ENCODE measurements around the gene ADD1. TPM values are rescaled to one million over a fixed set of nuclear protein-coding genes. Genes with fewer than 3 reads are reported as not detected.

The ADD1 gene
- polyA plus RNA-seq, 1 donor (not counting 4 experiments of a cell fraction or from before 2014, with no cell fraction given), result 109 TPM

- DNase-seq (ENCODE audit: low read depth, low spot score) (no peak), FAIRE-seq (no peak)
- Histone ChIP-seq H3K9ac (ENCODE audit: control insufficient read depth, extremely low read depth, insufficient read depth, low read length) (no peak overlapping the region), H3K9me1 (ENCODE audit: control insufficient read depth, extremely low read depth, insufficient read depth, low read length) (no peaks in the 10 kb centered on the region), H3K4me3 (ENCODE audit: control insufficient read depth in 2 of 3, extremely low read depth in 1 of 3, insufficient read depth in 2 of 3, low read depth in 1 of 3, low read length in 3 of 3) (no peak overlapping the region), H3K4me2 (ENCODE audit: control insufficient read depth, extremely low read depth, insufficient read depth, low read depth, low read length) (no peak overlapping the region), H4K20me1 (ENCODE audit: control insufficient read depth, extremely low read depth, insufficient read depth, low read length) (peaks cover 5% of the 10 kb centered on the region), H3K27me3 (ENCODE audit: control insufficient read depth, extremely low read depth, insufficient read depth, low read length) (no peaks in the 10 kb centered on the region), H3K4me1 (ENCODE audit: control insufficient read depth, extremely low read depth, insufficient read depth, low read length) (no peaks in the 10 kb centered on the region), H3K79me2 (ENCODE audit: control insufficient read depth, insufficient read depth, low read length) (no peaks in the 10 kb centered on the region), H3K9me3 (ENCODE audit: control insufficient read depth, low read depth, low read length) (no peaks in the 10 kb centered on the region), H3K27ac (ENCODE audit: control insufficient read depth, insufficient read depth, low read length) (no peak overlapping the region), H3K36me3 (ENCODE audit: control insufficient read depth in 2 of 2, extremely low read depth in 1 of 2, insufficient read depth in 2 of 2, low read length in 2 of 2) (peaks cover 50 to 51% of the 10 kb centered on the region in 2 experiments), H2AFZ (ENCODE audit: control insufficient read depth, low read length) (no peak overlapping the region)
- dilution Hi-C loops (cut with MboI; ENCODE audit: extremely low pct_ligation_motif_present, low sequenced_read_pairs), result no loop called here
- no peak for TF ChIP-seq CTCF (optimal IDR thresholded peaks at IDR 0.05 in 1 of 3, IDR thresholded peaks at IDR 0.05 in 1 of 3, conservative IDR thresholded peaks at IDR 0.05 in 1 of 3; ENCODE audit: extremely low read depth in 1 of 3, insufficient read depth in 2 of 3, low read length in 3 of 3)
- TF ChIP-seq EZH2 (IDR thresholded peaks at IDR 0.05; ENCODE audit: low read length), result no peak
Measured at GRCh38 chr4:2946812-2947600, 103.4 kb downstream of the ADD1 start.

- H3K9me3 ChIP-seq (ENCODE audit: control insufficient read depth, low read depth, low read length), result no peaks in the 10 kb centered on the region
- no peak overlapping the region for H2AFZ ChIP-seq (ENCODE audit: control insufficient read depth, low read length)
- H3K36me3 ChIP-seq (ENCODE audit: control insufficient read depth in 2 of 2, extremely low read depth in 1 of 2, insufficient read depth in 2 of 2, low read length in 2 of 2), result peaks cover 46 to 51% of the 10 kb centered on the region in 2 experiments
- no peaks in the 10 kb centered on the region for H3K9me1 ChIP-seq (ENCODE audit: control insufficient read depth, extremely low read depth, insufficient read depth, low read length)
- H3K79me2 ChIP-seq (ENCODE audit: control insufficient read depth, insufficient read depth, low read length), result no peaks in the 10 kb centered on the region
- DNase-seq (ENCODE audit: low read depth, low spot score) (no peak), FAIRE-seq (no peak)
- H3K4me2 ChIP-seq (ENCODE audit: control insufficient read depth, extremely low read depth, insufficient read depth, low read depth, low read length), result no peak overlapping the region
- H3K4me1 ChIP-seq (ENCODE audit: control insufficient read depth, extremely low read depth, insufficient read depth, low read length), result no peaks in the 10 kb centered on the region
- H3K9ac ChIP-seq (ENCODE audit: control insufficient read depth, extremely low read depth, insufficient read depth, low read length), result no peak overlapping the region
- H3K4me3 ChIP-seq (ENCODE audit: control insufficient read depth in 2 of 3, extremely low read depth in 1 of 3, insufficient read depth in 2 of 3, low read depth in 1 of 3, low read length in 3 of 3), result no peak overlapping the region
- H4K20me1 ChIP-seq (ENCODE audit: control insufficient read depth, extremely low read depth, insufficient read depth, low read length), result no peaks in the 10 kb centered on the region
- no peaks in the 10 kb centered on the region for H3K27me3 ChIP-seq (ENCODE audit: control insufficient read depth, extremely low read depth, insufficient read depth, low read length)
- H3K27ac ChIP-seq (ENCODE audit: control insufficient read depth, insufficient read depth, low read length), result no peak overlapping the region
- dilution Hi-C loops (cut with MboI; ENCODE audit: extremely low pct_ligation_motif_present, low sequenced_read_pairs), result no loop called here
- no peak for TF ChIP-seq CTCF (optimal IDR thresholded peaks at IDR 0.05 in 1 of 3, IDR thresholded peaks at IDR 0.05 in 1 of 3, conservative IDR thresholded peaks at IDR 0.05 in 1 of 3; ENCODE audit: extremely low read depth in 1 of 3, insufficient read depth in 2 of 3, low read length in 3 of 3)
- no peak for TF ChIP-seq EZH2 (IDR thresholded peaks at IDR 0.05; ENCODE audit: low read length)
Measured at GRCh38 chr4:2947926-2948325, 104.3 kb downstream of the ADD1 start.
